Liver (tissue), 9 donors: Measurements from ENCODE around the gene CBL. TPM values are rescaled to one million over a fixed set of nuclear protein-coding genes. Genes with fewer than 3 reads are reported as not detected.

ENCODE experiments used
- DNase-seq: peaks from one replicate; pipeline ENCODE4 v3.0.0-alpha.2; 2017; ENCODE audit warnings: low spot score
- H3K27ac ChIP-seq, 2 donors: one replicate each; pipeline ENCODE4 v1.7.0; 2013; ENCODE audit warnings: inconsistent platforms in 2 of 2, low read length in 2 of 2, control low read depth in 1 of 2, low read depth in 1 of 2, mild to moderate bottlenecking in 1 of 2
- H3K27me3 ChIP-seq, 4 donors: one replicate each; pipeline versions ENCODE4 v1.6.1 to v1.7.0; 2013; ENCODE audit warnings: low read length in 3 of 4, inconsistent platforms in 1 of 4, mild to moderate bottlenecking in 1 of 4, moderate library complexity in 1 of 4; ENCODE audit not compliant: control insufficient read depth in 4 of 4, insufficient read depth in 4 of 4
- H3K36me3 ChIP-seq, 4 donors: one replicate each; pipeline versions ENCODE4 v1.6.1 to v1.7.0; 2013; ENCODE audit warnings: low read length in 3 of 4, mild to moderate bottlenecking in 3 of 4, low read depth in 1 of 4, moderate library complexity in 1 of 4; ENCODE audit not compliant: control insufficient read depth in 4 of 4, insufficient read depth in 3 of 4
- H3K4me1 ChIP-seq, 4 donors: one replicate each; pipeline versions ENCODE4 v1.6.1 to v1.7.0; 2013; ENCODE audit warnings: low read length in 3 of 4, mild to moderate bottlenecking in 3 of 4, moderate library complexity in 1 of 4; ENCODE audit not compliant: control insufficient read depth in 4 of 4, insufficient read depth in 4 of 4
- H3K4me3 ChIP-seq, 3 donors: one replicate each; pipeline versions ENCODE4 v1.6.1 to v1.7.0; 2013; ENCODE audit warnings: low read length in 3 of 3, control low read depth in 1 of 3, low read depth in 1 of 3, mild to moderate bottlenecking in 1 of 3
- H3K9ac ChIP-seq, 2 donors: one replicate each; pipeline ENCODE4 v1.7.0; 2013; ENCODE audit warnings: low read length in 2 of 2, mild to moderate bottlenecking in 2 of 2, moderate library complexity in 2 of 2, control low read depth in 1 of 2, low read depth in 1 of 2
- H3K9me3 ChIP-seq, 4 donors: one replicate each; pipeline versions ENCODE4 v1.6.1 to v1.7.0; 2013; ENCODE audit warnings: low read length in 3 of 4; ENCODE audit not compliant: control insufficient read depth in 4 of 4
- EGR1 ChIP-seq, 2 donors: IDR thresholded peaks; 2 replicates each; pipeline ENCODE4 v1.6.1; 2016 to 2018; ENCODE audit warnings: antibody characterized with exemption in 2 of 2, low read depth in 2 of 2
- FOXA1 ChIP-seq: IDR thresholded peaks from 2 replicates; pipeline ENCODE4 v1.6.1; 2016; ENCODE audit warnings: antibody characterized with exemption
- RAD21 ChIP-seq, 2 donors: IDR thresholded peaks; 2 replicates each; pipeline ENCODE4 v1.6.1; 2016; ENCODE audit warnings: antibody characterized with exemption in 2 of 2, mild to moderate bottlenecking in 2 of 2
- RXRA ChIP-seq, 2 donors: IDR thresholded peaks; 2 replicates each; pipeline ENCODE4 v1.6.1; 2017 to 2018; ENCODE audit warnings: antibody characterized with exemption in 2 of 2, mild to moderate bottlenecking in 1 of 2
- SP1 ChIP-seq: IDR thresholded peaks from 2 replicates; pipeline ENCODE4 v1.6.1; 2018; ENCODE audit warnings: antibody characterized with exemption, mild to moderate bottlenecking
- TAF1 ChIP-seq: conservative IDR thresholded peaks from 2 replicates; pipeline ENCODE4 v1.6.1; 2016; ENCODE audit warnings: antibody characterized with exemption, mild to moderate bottlenecking
- WGBS: extraction: QIAGEN DNeasy Blood & Tissue Kit; methylation state at CpG from one replicate; pipeline ENCODE4 v1.1.7; 2013; 5-methylcytosine and 5-hydroxymethylcytosine counted together
- polyA plus RNA-seq, 2 donors: library from polyadenylated mRNA; stranded (reverse) in 1 of 2; unstranded in 1 of 2; fragments of 200-250 nt in 1 of 2; fragments of >200 nt in 1 of 2; fragmentation: Nextera tagmentation in 1 of 2; extraction: Ambion mirVana in 1 of 2; gene quantifications; one replicate each; pipeline versions ENCODE4 v1.2.1 to v1.2.3, GENCODE V29; 2013 to 2015
- total RNA-seq, 2 donors: library from RNA; depleted of rRNA; stranded (reverse); fragments of >200 nt; gene quantifications; one replicate each; pipeline ENCODE4 v1.2.3, GENCODE V29; 2014
- TF ChIP-seq, protein P1 (sequence below): IDR thresholded peaks from 2 replicates; pipeline ENCODE4 v1.6.1; 2016; ENCODE audit warnings: antibody characterized with exemption
- TF ChIP-seq, protein P2 (sequence below): fragments of 150-350 bp; IDR thresholded peaks from 2 replicates; pipeline ENCODE4 v1.5.1; 2017; ENCODE audit warnings: improper control_type of control experiment, low read depth, low read length; ENCODE audit not compliant: missing input control
- TF ChIP-seq, protein P3 (sequence below): IDR thresholded peaks from 2 replicates; pipeline ENCODE4 v1.6.1; 2016; ENCODE audit warnings: antibody characterized with exemption, mild to moderate bottlenecking
- TF ChIP-seq, protein P4 (sequence below): IDR thresholded peaks from 2 replicates; pipeline ENCODE4 v1.6.1; 2016; ENCODE audit warnings: antibody characterized with exemption
- donor health status: healthy.
- donor health status: healthy.
- donor health status: healthy.
- donor health status: healthy.
- donor health status: healthy.

The CBL gene
- total and polyA plus RNA-seq, 4 donors: 1.6 to 5.5 (median 3.5) TPM

DNA sequence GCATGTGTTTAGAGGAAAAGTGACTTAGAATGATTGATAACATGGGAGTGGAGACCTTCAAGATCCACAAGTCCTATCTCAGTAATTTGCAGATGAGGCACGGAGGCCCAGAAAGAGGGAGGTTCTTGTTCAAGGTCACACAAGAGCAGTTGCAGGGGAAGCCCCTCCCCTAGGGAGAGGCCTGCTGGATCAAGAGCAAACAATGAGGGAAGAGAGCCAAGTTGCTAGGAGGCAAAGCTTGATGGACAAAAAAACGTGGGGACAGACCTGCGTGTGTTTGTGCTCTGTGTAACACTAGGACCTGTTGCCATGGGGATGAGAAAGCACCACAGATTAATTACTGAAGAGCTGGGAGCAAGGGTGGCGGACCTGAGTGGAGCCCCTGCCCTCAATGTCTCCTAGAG lies 146.7 kb downstream of the CBL start:
- Histone ChIP-seq H3K27ac (no peak overlapping the region), H3K4me1 (peaks cover 5 to 24% (median 14%) of the 10 kb centered on the region in 4 donors), H3K9me3 (no peaks in the 10 kb centered on the region), H3K4me3 (no peak overlapping the region), H3K27me3 (no peaks in the 10 kb centered on the region), H3K9ac (no peak overlapping the region), H3K36me3 (peaks cover 0 to 5% (median 1%) of the 10 kb centered on the region in 4 donors)
- WGBS: 31% methylated on average over 4 of the region's 4 CpGs
- TF ChIP-seq, protein P1, sequence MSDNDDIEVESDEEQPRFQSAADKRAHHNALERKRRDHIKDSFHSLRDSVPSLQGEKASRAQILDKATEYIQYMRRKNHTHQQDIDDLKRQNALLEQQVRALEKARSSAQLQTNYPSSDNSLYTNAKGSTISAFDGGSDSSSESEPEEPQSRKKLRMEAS: no peak
- peak; percentile 16 for TF ChIP-seq SP1
- TF ChIP-seq FOXA1: no peak
- peak in 1 of 2 donors; percentile 15 for TF ChIP-seq RAD21 (IDR thresholded peaks at IDR 0.05)
- DNase-seq: no peak

DNA sequence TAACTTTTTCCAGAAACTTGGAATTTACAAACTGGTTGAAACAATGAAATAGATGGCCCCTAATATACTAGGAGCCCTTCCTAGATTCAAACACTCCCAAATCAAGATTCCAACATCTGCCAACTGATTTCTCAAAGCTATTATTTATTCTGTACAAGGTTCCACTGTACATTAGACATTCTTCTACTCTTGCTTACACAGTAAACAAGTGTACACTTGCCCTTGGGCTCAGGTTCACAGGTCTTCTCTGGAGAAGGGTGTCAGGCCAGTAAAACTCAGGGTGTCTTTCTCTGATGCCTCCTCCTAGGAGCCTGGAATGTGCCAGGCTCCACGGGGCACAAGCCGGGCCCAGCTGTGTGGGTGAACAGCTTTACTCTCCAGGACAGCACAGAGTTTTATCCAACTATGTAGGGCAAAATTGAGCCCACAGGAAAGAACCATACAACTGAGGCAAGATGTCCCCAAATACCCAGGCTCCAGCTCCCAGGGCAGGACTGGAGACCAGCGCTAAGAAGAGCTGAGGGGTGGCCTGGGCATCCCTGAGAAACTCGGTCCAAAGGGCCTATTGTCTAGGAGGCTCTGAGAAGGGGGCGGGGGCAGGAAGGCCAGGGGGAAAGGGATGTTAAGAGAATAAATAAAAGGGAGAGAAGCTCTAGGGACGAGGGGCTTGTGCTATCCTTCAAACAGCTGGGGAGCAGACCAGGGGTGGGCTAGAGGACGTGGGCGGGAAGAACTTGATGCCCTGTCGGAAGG lies 149.1 kb downstream of the CBL start:
- Histone ChIP-seq H3K9me3 (no peaks in the 10 kb centered on the region), H3K4me3 (no peak overlapping the region), H3K27ac (no peak overlapping the region), H3K27me3 (no peaks in the 10 kb centered on the region), H3K4me1 (peaks cover 5 to 30% (median 14%) of the 10 kb centered on the region in 4 donors), H3K9ac (no peak overlapping the region), H3K36me3 (peaks cover 0 to 19% (median 11%) of the 10 kb centered on the region in 4 donors)
- WGBS: 82% methylated on average over 9 of the region's 9 CpGs
- no peak for DNase-seq
- TF ChIP-seq RAD21 (IDR thresholded peaks at IDR 0.05) (no peak), EGR1 (IDR thresholded peaks at IDR 0.05; ENCODE audit: low read depth in 2 of 2) (no peak), TAF1 (no peak), SP1 (no peak), RXRA (IDR thresholded peaks at IDR 0.05) (no peak), FOXA1 (no peak)
- TF ChIP-seq, protein P2, sequence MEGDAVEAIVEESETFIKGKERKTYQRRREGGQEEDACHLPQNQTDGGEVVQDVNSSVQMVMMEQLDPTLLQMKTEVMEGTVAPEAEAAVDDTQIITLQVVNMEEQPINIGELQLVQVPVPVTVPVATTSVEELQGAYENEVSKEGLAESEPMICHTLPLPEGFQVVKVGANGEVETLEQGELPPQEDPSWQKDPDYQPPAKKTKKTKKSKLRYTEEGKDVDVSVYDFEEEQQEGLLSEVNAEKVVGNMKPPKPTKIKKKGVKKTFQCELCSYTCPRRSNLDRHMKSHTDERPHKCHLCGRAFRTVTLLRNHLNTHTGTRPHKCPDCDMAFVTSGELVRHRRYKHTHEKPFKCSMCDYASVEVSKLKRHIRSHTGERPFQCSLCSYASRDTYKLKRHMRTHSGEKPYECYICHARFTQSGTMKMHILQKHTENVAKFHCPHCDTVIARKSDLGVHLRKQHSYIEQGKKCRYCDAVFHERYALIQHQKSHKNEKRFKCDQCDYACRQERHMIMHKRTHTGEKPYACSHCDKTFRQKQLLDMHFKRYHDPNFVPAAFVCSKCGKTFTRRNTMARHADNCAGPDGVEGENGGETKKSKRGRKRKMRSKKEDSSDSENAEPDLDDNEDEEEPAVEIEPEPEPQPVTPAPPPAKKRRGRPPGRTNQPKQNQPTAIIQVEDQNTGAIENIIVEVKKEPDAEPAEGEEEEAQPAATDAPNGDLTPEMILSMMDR: no peak
- TF ChIP-seq, protein P3, sequence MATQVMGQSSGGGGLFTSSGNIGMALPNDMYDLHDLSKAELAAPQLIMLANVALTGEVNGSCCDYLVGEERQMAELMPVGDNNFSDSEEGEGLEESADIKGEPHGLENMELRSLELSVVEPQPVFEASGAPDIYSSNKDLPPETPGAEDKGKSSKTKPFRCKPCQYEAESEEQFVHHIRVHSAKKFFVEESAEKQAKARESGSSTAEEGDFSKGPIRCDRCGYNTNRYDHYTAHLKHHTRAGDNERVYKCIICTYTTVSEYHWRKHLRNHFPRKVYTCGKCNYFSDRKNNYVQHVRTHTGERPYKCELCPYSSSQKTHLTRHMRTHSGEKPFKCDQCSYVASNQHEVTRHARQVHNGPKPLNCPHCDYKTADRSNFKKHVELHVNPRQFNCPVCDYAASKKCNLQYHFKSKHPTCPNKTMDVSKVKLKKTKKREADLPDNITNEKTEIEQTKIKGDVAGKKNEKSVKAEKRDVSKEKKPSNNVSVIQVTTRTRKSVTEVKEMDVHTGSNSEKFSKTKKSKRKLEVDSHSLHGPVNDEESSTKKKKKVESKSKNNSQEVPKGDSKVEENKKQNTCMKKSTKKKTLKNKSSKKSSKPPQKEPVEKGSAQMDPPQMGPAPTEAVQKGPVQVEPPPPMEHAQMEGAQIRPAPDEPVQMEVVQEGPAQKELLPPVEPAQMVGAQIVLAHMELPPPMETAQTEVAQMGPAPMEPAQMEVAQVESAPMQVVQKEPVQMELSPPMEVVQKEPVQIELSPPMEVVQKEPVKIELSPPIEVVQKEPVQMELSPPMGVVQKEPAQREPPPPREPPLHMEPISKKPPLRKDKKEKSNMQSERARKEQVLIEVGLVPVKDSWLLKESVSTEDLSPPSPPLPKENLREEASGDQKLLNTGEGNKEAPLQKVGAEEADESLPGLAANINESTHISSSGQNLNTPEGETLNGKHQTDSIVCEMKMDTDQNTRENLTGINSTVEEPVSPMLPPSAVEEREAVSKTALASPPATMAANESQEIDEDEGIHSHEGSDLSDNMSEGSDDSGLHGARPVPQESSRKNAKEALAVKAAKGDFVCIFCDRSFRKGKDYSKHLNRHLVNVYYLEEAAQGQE: no peak
- TF ChIP-seq, protein P1: no peak
- TF ChIP-seq, protein P4, sequence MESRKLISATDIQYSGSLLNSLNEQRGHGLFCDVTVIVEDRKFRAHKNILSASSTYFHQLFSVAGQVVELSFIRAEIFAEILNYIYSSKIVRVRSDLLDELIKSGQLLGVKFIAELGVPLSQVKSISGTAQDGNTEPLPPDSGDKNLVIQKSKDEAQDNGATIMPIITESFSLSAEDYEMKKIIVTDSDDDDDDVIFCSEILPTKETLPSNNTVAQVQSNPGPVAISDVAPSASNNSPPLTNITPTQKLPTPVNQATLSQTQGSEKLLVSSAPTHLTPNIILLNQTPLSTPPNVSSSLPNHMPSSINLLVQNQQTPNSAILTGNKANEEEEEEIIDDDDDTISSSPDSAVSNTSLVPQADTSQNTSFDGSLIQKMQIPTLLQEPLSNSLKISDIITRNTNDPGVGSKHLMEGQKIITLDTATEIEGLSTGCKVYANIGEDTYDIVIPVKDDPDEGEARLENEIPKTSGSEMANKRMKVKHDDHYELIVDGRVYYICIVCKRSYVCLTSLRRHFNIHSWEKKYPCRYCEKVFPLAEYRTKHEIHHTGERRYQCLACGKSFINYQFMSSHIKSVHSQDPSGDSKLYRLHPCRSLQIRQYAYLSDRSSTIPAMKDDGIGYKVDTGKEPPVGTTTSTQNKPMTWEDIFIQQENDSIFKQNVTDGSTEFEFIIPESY: no peak
